CD4-positive, CD25-positive, alpha-beta regulatory T cell (primary cell): Measurements from ENCODE around the gene IFI30. TPM values are rescaled to one million over a fixed set of nuclear protein-coding genes. Genes with fewer than 3 reads are reported as not detected.
A peak's percentile ranks its signal among the peaks of the same experiment; 100 is the strongest.

Source experiments
- ATAC-seq, 2 donors: fragments of 150-1000 bp; cut with Tn5 transposase; one replicate each; pipeline ENCODE4 v1.10.0; 2021; ENCODE audit warnings: low read depth in 2 of 2, moderate number of reproducible peaks in 2 of 2, moderate library complexity in 1 of 2
- DNase-seq, 3 donors: peaks; one replicate each; pipeline versions ENCODE4 v3.0.0 to v3.0.0-alpha.2; 2012 to 2022; ENCODE audit warnings: mixed read lengths in 1 of 3
- H3K27ac ChIP-seq: one replicate; pipeline ENCODE4 v1.7.0; 2013; ENCODE audit warnings: mild to moderate bottlenecking, low read length; ENCODE audit not compliant: insufficient read depth, poor library complexity, severe bottlenecking
- H3K27me3 ChIP-seq: one replicate; pipeline ENCODE4 v1.7.0; 2013; ENCODE audit warnings: low read length; ENCODE audit not compliant: control insufficient read depth, insufficient read depth
- H3K36me3 ChIP-seq: one replicate; pipeline ENCODE4 v1.7.0; 2013; ENCODE audit warnings: mild to moderate bottlenecking, low read length, moderate library complexity; ENCODE audit not compliant: control insufficient read depth, insufficient read depth
- H3K4me1 ChIP-seq: 2 replicates; pipeline ENCODE4 v1.7.0; 2013; ENCODE audit warnings: mild to moderate bottlenecking, low read length; ENCODE audit not compliant: insufficient read depth, control insufficient read depth, poor library complexity, severe bottlenecking
- H3K4me3 ChIP-seq: one replicate; pipeline ENCODE4 v1.7.0; 2013; ENCODE audit warnings: low read depth, mild to moderate bottlenecking, low read length, moderate library complexity
- H3K9me3 ChIP-seq, 2 experiments: 1 replicate in 1 of 2; 2 replicates in 1 of 2; pipeline ENCODE4 v1.7.0; 2013; ENCODE audit warnings: low read length in 2 of 2, mild to moderate bottlenecking in 1 of 2, moderate library complexity in 1 of 2; ENCODE audit not compliant: control insufficient read depth in 2 of 2
- H3K27ac Mint-ChIP-seq, 3 donors: one replicate each; pipeline ENCODE4 v1.8.0; 2020 to 2022; ENCODE audit warnings: mild to moderate bottlenecking in 3 of 3, mixed read lengths in 3 of 3, moderate library complexity in 2 of 3
- H3K27me3 Mint-ChIP-seq: one replicate; pipeline ENCODE4 v1.8.0; 2022; ENCODE audit warnings: mild to moderate bottlenecking, mixed read lengths
- H3K36me3 Mint-ChIP-seq: one replicate; pipeline ENCODE4 v1.8.0; 2020; ENCODE audit warnings: mixed read lengths
- H3K4me1 Mint-ChIP-seq, 4 donors: one replicate each; pipeline ENCODE4 v1.8.0; 2020 to 2022; ENCODE audit warnings: mixed read lengths in 4 of 4, mild to moderate bottlenecking in 1 of 4
- H3K4me3 Mint-ChIP-seq, 4 donors: one replicate each; pipeline ENCODE4 v1.8.0; 2020 to 2022; ENCODE audit warnings: mild to moderate bottlenecking in 4 of 4, mixed read lengths in 4 of 4, moderate library complexity in 3 of 4
- H3K9me3 Mint-ChIP-seq, 7 donors: one replicate each; pipeline ENCODE4 v1.8.0; 2020 to 2022; ENCODE audit warnings: mixed read lengths in 7 of 7, mild to moderate bottlenecking in 3 of 7, moderate library complexity in 2 of 7
- polyA plus RNA-seq, 4 donors: library from polyadenylated mRNA; unstranded; fragments of 300-500 nt; fragmentation: Illumina TruSeq; gene quantifications; one replicate each; pipeline ENCODE4 v1.2.3, GENCODE V29; 2021
- total RNA-seq: library from RNA; stranded (reverse); gene quantifications from one replicate; pipeline ENCODE4 v1.2.3, GENCODE V29; 2022

The IFI30 gene
- total and polyA plus RNA-seq, 5 donors from 2014 or later, result 2.3 to 17.8 (median 8.5) TPM

DNA sequence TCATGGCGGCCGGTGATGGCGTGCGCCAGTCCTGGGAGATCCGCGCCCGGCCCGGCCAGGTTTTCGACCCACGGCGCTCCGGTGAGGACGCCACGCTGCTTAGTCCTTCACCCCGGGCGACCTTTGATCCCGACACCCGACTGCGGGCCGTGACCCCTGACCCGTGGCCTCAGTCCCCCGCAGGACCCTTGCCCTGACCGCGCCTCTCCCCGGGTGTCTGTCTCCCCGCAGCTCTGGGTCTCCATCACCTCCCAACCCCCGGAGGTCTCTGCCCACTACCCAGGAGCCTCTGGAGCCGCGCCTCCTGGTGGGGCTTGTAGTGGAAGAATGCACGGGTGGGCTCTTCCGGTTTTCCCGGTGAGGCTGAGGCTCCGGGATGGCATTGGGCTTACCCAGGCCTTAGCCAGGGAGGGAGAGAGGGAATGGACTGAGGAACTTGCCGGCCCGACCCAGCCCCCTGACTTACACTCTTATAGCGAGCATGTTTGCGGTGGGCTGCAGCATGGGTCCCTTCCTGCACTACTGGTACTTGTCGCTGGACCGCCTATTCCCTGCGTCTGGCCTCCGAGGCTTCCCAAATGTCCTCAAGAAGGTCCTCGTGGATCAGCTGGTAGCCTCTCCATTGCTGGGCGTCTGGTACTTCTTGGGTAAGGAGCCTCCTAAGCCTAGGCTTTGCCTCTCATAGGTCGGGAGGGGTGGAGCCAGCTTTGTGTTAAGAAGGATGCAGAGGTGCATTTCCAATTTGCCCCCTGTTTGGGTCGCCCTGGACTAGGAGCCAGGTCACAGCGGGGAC lies 20.0 kb downstream of the IFI30 start:
- peaks cover 24% of the 10 kb centered on the region for H3K4me1 ChIP-seq
- Mint-ChIP-seq H3K27me3 (peaks cover 4% of the 10 kb centered on the region), H3K4me3 (peak overlapping the region; percentile 87 to 95 (median 91)), H3K9me3 (no peaks in the 10 kb centered on the region), H3K36me3 (peaks cover 12% of the 10 kb centered on the region), H3K27ac (peak overlapping the region; percentile 35 to 94 (median 88)), H3K4me1 (peaks cover 4 to 29% (median 10%) of the 10 kb centered on the region in 4 donors)
- H3K27ac ChIP-seq, result peak overlapping the region; percentile 88
- H3K36me3 ChIP-seq, result peaks cover 3% of the 10 kb centered on the region
- DNase-seq, result peak in 2 of 3 donors; percentile 13 to 18
- no peak for ATAC-seq
- H3K27me3 ChIP-seq, result no peaks in the 10 kb centered on the region
- H3K9me3 ChIP-seq, result no peaks in the 10 kb centered on the region
- H3K4me3 ChIP-seq, result peak overlapping the region; percentile 66

DNA sequence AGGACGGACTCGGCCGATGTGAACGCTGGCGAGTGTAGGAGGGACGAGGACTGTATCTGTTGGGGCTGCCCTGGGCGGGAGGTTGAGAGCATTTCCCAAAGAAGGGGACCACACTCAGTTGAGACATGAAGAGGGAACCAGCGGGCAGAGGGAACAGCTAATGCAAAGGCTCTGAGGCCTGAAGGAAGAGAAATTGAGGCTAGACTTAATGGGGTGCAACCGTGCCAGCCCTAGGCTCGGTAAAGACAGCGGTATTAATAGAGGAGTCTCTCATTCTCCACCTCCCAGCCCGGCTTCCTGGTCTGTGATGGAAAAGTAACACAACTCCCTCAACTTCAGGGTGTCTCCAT lies 20.5 kb downstream of the IFI30 start:
- no peaks in the 10 kb centered on the region for H3K27me3 ChIP-seq
- H3K9me3 Mint-ChIP-seq, result no peaks in the 10 kb centered on the region
- H3K4me1 Mint-ChIP-seq, result peaks cover 4 to 29% (median 10%) of the 10 kb centered on the region in 4 donors
- DNase-seq (no peak), ATAC-seq (no peak)
- peak overlapping the region; percentile 85 to 95 (median 88) for H3K4me3 Mint-ChIP-seq
- H3K36me3 ChIP-seq, result peaks cover 3% of the 10 kb centered on the region
- peaks cover 24% of the 10 kb centered on the region for H3K4me1 ChIP-seq
- peak overlapping the region in 2 of 3 donors; percentile 20 to 87 for H3K27ac Mint-ChIP-seq
- H3K27ac ChIP-seq, result no peak overlapping the region
- no peaks in the 10 kb centered on the region for H3K9me3 ChIP-seq
- H3K4me3 ChIP-seq, result peak overlapping the region; percentile 66
- peaks cover 14% of the 10 kb centered on the region for H3K36me3 Mint-ChIP-seq
- peaks cover 4% of the 10 kb centered on the region for H3K27me3 Mint-ChIP-seq

DNA sequence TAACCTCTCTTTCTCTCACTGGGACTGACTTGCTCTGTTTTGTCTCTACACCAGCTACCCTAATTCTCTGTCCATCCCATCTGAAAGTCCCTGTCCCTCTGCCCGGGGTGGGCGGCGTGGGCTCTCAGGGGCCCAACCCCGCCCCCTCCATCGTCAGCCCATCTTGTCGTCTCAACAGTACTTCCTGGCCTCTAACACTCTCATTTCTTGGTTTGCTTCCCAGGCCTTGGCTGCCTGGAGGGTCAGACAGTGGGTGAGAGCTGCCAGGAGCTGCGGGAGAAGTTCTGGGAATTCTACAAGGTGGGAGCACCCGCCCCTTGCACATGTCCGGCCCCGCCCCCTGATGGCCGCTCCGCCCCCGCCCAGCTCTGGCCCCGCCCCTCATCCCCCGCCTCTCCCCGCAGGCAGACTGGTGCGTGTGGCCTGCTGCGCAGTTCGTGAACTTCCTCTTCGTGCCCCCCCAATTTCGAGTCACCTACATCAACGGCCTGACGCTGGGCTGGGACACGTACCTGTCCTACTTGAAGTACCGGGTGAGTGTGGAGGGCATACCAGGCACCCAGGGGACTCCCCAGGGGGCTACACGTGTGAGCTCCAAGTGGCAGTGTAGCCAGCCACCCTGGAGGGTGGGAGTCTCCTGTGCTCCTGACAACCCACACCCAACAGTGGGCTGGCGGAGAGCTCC lies 21.1 kb downstream of the IFI30 start:
- Histone ChIP-seq H3K4me1 (peaks cover 24% of the 10 kb centered on the region), H3K27ac (peak overlapping the region; percentile 23), H3K4me3 (no peak overlapping the region), H3K36me3 (peaks cover 3% of the 10 kb centered on the region), H3K27me3 (no peaks in the 10 kb centered on the region), H3K9me3 (no peaks in the 10 kb centered on the region)
- Mint-ChIP-seq H3K4me3 (peak overlapping the region; percentile 85 to 95 (median 88)), H3K4me1 (peaks cover 4 to 29% (median 10%) of the 10 kb centered on the region in 4 donors), H3K36me3 (peaks cover 14% of the 10 kb centered on the region), H3K27ac (peak overlapping the region; percentile 42 to 87 (median 48)), H3K27me3 (peaks cover 4% of the 10 kb centered on the region), H3K9me3 (no peaks in the 10 kb centered on the region)
- DNase-seq, result peak in 1 of 3 donors; percentile 38
- ATAC-seq, result no peak

DNA sequence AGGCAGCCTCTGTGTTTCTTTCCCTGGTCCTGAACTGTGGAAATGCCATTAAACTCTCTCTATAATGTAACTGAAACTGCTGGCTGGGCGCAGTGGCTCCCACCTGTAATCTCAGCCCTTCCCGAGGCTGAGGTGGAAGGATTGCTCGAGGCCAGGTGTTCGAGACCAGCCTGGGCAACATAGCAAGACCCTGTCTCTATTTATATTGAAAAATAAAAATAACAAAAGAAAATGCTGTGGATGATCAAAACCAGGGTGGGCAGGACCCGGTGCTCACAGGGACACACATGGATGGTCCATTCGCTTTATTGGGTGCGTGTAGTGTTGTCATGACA lies 22.9 kb downstream of the IFI30 start:
- Histone ChIP-seq H3K27ac (no peak overlapping the region), H3K4me1 (peaks cover 24% of the 10 kb centered on the region), H3K9me3 (no peaks in the 10 kb centered on the region), H3K27me3 (no peaks in the 10 kb centered on the region), H3K36me3 (peaks cover 3% of the 10 kb centered on the region), H3K4me3 (no peak overlapping the region)
- ATAC-seq (no peak), DNase-seq (no peak)
- Mint-ChIP-seq H3K4me1 (peaks cover 4 to 31% (median 10%) of the 10 kb centered on the region in 4 donors), H3K27me3 (no peaks in the 10 kb centered on the region), H3K36me3 (peaks cover 14% of the 10 kb centered on the region), H3K27ac (peak overlapping the region in 1 of 3 donors; percentile 55), H3K9me3 (no peaks in the 10 kb centered on the region), H3K4me3 (peak overlapping the region in 3 of 4 donors; percentile 56 to 72 (median 66))

DNA sequence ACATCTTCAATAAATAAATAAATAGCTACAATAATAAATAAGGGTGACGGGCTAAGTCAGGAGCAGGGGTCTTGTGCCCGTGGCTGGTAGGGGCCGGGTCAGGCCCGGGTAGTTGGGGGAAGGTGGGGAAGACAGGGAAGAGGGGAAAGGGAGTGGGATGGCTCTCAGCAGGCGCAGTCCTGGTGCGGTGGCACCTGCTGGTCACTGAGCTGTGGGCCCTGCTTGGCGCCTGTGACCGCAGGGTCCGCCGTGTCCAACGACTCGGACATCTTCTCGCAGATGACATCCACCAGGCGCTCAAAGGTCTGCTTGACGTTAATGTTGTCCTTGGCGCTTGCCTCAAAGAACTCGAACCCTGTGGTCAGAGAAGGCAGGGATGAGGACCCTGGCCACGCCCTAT lies 23.7 kb downstream of the IFI30 start:
- H3K4me1 Mint-ChIP-seq, result peaks cover 0 to 30% (median 8%) of the 10 kb centered on the region in 4 donors
- DNase-seq (no peak), ATAC-seq (no peak)
- H3K36me3 Mint-ChIP-seq, result peaks cover 14% of the 10 kb centered on the region
- no peaks in the 10 kb centered on the region for H3K27me3 ChIP-seq
- H3K27me3 Mint-ChIP-seq, result no peaks in the 10 kb centered on the region
- no peaks in the 10 kb centered on the region for H3K9me3 ChIP-seq
- H3K4me3 ChIP-seq, result no peak overlapping the region
- H3K27ac Mint-ChIP-seq, result no peak overlapping the region
- peaks cover 3% of the 10 kb centered on the region for H3K36me3 ChIP-seq
- no peak overlapping the region for H3K27ac ChIP-seq
- H3K4me3 Mint-ChIP-seq, result peak overlapping the region in 1 of 4 donors; percentile 76
- no peaks in the 10 kb centered on the region for H3K9me3 Mint-ChIP-seq
- H3K4me1 ChIP-seq, result peaks cover 20% of the 10 kb centered on the region

DNA sequence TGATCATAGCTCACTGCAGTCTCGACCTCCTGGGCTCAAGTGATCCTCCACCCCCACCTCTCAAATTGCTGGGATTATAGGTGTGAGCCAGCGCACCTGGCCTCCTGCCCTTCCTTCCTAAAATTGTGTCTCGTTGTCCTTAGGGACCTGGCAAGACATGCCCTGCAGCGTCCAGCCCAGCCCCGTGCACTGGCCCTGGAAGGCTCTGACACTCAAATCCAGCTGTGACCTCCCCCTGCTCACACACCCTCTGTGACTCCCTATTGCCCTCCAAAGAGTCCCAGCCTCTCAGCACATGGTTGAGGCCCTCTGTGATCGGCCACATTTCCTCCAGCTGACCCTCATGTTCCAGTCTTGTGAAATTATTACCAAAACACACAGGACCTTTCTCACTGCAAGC lies 24.3 kb downstream of the IFI30 start:
- no peak overlapping the region for H3K4me3 ChIP-seq
- no peaks in the 10 kb centered on the region for H3K9me3 ChIP-seq
- no peak overlapping the region for H3K27ac ChIP-seq
- no peaks in the 10 kb centered on the region for H3K9me3 Mint-ChIP-seq
- peaks cover 3% of the 10 kb centered on the region for H3K36me3 ChIP-seq
- peak overlapping the region in 1 of 3 donors; percentile 65 for H3K27ac Mint-ChIP-seq
- ATAC-seq (no peak), DNase-seq (no peak)
- H3K27me3 Mint-ChIP-seq, result no peaks in the 10 kb centered on the region
- H3K4me3 Mint-ChIP-seq, result peak overlapping the region in 3 of 4 donors; percentile 54 to 76 (median 63)
- no peaks in the 10 kb centered on the region for H3K27me3 ChIP-seq
- H3K4me1 ChIP-seq, result peaks cover 21% of the 10 kb centered on the region
- peaks cover 14% of the 10 kb centered on the region for H3K36me3 Mint-ChIP-seq
- H3K4me1 Mint-ChIP-seq, result peaks cover 0 to 32% (median 9%) of the 10 kb centered on the region in 4 donors

DNA sequence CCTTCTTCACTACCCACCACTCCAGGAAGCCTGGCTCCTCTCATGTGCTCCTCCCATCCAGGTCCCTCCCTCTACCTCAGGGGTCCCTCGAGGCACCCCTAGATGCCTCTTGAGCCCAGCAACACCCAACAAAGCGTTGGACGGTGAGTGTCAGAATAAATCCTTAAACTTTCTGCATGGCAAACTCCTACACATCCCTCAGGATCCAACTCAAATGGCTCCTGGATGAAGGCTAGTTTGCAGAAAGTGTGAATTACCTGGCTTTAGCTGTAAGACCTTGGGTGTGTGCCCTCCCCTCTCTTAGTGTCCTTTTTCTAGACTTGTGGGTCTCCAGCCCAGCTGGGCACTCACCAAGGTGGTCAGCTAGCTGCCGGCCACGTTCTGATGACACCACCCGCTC lies 24.8 kb downstream of the IFI30 start:
- ATAC-seq, result no peak
- H3K36me3 Mint-ChIP-seq, result peaks cover 14% of the 10 kb centered on the region
- H3K4me3 Mint-ChIP-seq, result peak overlapping the region in 2 of 4 donors; percentile 54 to 76
- no peak overlapping the region for H3K27ac ChIP-seq
- peaks cover 0 to 34% (median 11%) of the 10 kb centered on the region in 4 donors for H3K4me1 Mint-ChIP-seq
- no peaks in the 10 kb centered on the region for H3K27me3 ChIP-seq
- H3K4me1 ChIP-seq, result peaks cover 24% of the 10 kb centered on the region
- H3K4me3 ChIP-seq, result no peak overlapping the region
- H3K9me3 ChIP-seq, result no peaks in the 10 kb centered on the region
- no peak for DNase-seq
- peaks cover 3% of the 10 kb centered on the region for H3K36me3 ChIP-seq
- peak overlapping the region in 1 of 3 donors; percentile 65 for H3K27ac Mint-ChIP-seq
- no peaks in the 10 kb centered on the region for H3K27me3 Mint-ChIP-seq
- H3K9me3 Mint-ChIP-seq, result no peaks in the 10 kb centered on the region
